Chondrocyte (in vitro differentiated cells): ENCODE results near the gene PLPP4. TPM values are rescaled to one million over a fixed set of nuclear protein-coding genes. Genes with fewer than 3 reads are reported as not detected.

Source experiments
- DNase-seq: peaks from one replicate; pipeline ENCODE4 v3.0.0; 2021; ENCODE audit warnings: mixed read lengths, low spot score
- H3K27ac Mint-ChIP-seq: one replicate; pipeline ENCODE4 v1.8.0; 2021; ENCODE audit warnings: mild to moderate bottlenecking, moderate library complexity, mixed read lengths; ENCODE audit not compliant: unreplicated experiment
- H3K27me3 Mint-ChIP-seq: 2 replicates; pipeline ENCODE4 v1.8.0; 2021; ENCODE audit warnings: low read depth, mixed read lengths
- H3K36me3 Mint-ChIP-seq: 2 replicates; pipeline ENCODE4 v1.8.0; 2021; ENCODE audit warnings: low read depth, mixed read lengths
- H3K4me1 Mint-ChIP-seq: 2 replicates; pipeline ENCODE4 v1.8.0; 2021; ENCODE audit warnings: low read depth, mild to moderate bottlenecking, mixed read lengths
- H3K4me3 Mint-ChIP-seq: one replicate; pipeline ENCODE4 v1.8.0; 2021; ENCODE audit warnings: mild to moderate bottlenecking, moderate library complexity, mixed read lengths; ENCODE audit not compliant: unreplicated experiment
- H3K9me3 Mint-ChIP-seq: 2 replicates; pipeline ENCODE4 v1.8.0; 2021; ENCODE audit warnings: low read depth, mixed read lengths
- CTCF ChIP-seq: fragments of 200-600 bp; sonication (generic); IDR thresholded peaks from 2 replicates; pipeline ENCODE4 v1.5.0; 2021; ENCODE audit warnings: antibody characterized with exemption, mild to moderate bottlenecking, moderate library complexity
- total RNA-seq: library from RNA; stranded (reverse); gene quantifications from 3 replicates; pipeline ENCODE4 v1.2.1, GENCODE V29; 2021

The PLPP4 gene
- total RNA-seq, 1 donor from 2014 or later = 3.0 TPM

- no peak for DNase-seq
- H3K4me1 Mint-ChIP-seq = no peaks in the 10 kb centered on the region
- no peaks in the 10 kb centered on the region for H3K27me3 Mint-ChIP-seq
- no peak for TF ChIP-seq CTCF
- no peak overlapping the region for H3K4me3 Mint-ChIP-seq
- H3K36me3 Mint-ChIP-seq = no peaks in the 10 kb centered on the region
- peaks cover 7% of the 10 kb centered on the region for H3K9me3 Mint-ChIP-seq
- H3K27ac Mint-ChIP-seq = no peak overlapping the region
These were observed 86.3 kb downstream of the PLPP4 start for GRCh38 chr10:120543291-120543690.

- H3K9me3 Mint-ChIP-seq = peaks cover 16% of the 10 kb centered on the region
- no peaks in the 10 kb centered on the region for H3K36me3 Mint-ChIP-seq
- no peaks in the 10 kb centered on the region for H3K4me1 Mint-ChIP-seq
- H3K27ac Mint-ChIP-seq = no peak overlapping the region
- no peak for TF ChIP-seq CTCF
- no peak for DNase-seq
- H3K27me3 Mint-ChIP-seq = no peaks in the 10 kb centered on the region
- no peak overlapping the region for H3K4me3 Mint-ChIP-seq
These were observed 91.2 kb downstream of the PLPP4 start for GRCh38 chr10:120548210-120548609.

- Mint-ChIP-seq H3K9me3 (peaks cover 22% of the 10 kb centered on the region), H3K4me1 (peaks cover 3% of the 10 kb centered on the region), H3K27me3 (no peaks in the 10 kb centered on the region), H3K36me3 (no peaks in the 10 kb centered on the region), H3K27ac (no peak overlapping the region), H3K4me3 (no peak overlapping the region)
- no peak for DNase-seq
- TF ChIP-seq CTCF = no peak
These were observed 95.2 kb downstream of the PLPP4 start for GRCh38 chr10:120552262-120552661.

GRCh38 chr10:120553911-120554310 lies 96.9 kb downstream of the PLPP4 start:
- H3K27me3 Mint-ChIP-seq = no peaks in the 10 kb centered on the region
- no peak for TF ChIP-seq CTCF
- peaks cover 16% of the 10 kb centered on the region for H3K9me3 Mint-ChIP-seq
- H3K36me3 Mint-ChIP-seq = no peaks in the 10 kb centered on the region
- H3K4me1 Mint-ChIP-seq = peaks cover 3% of the 10 kb centered on the region
- no peak for DNase-seq
- H3K27ac Mint-ChIP-seq = no peak overlapping the region
- H3K4me3 Mint-ChIP-seq = no peak overlapping the region

- H3K27me3 Mint-ChIP-seq = no peaks in the 10 kb centered on the region
- no peak for DNase-seq
- H3K36me3 Mint-ChIP-seq = no peaks in the 10 kb centered on the region
- H3K9me3 Mint-ChIP-seq = peaks cover 16% of the 10 kb centered on the region
- H3K27ac Mint-ChIP-seq = no peak overlapping the region
- no peak overlapping the region for H3K4me3 Mint-ChIP-seq
- H3K4me1 Mint-ChIP-seq = peaks cover 3% of the 10 kb centered on the region
- no peak for TF ChIP-seq CTCF
These were observed 98.4 kb downstream of the PLPP4 start for GRCh38 chr10:120555436-120555835.
